ENCODE measurements around the gene MADCAM1. TPM values are rescaled to one million over a fixed set of nuclear protein-coding genes. Genes with fewer than 3 reads are reported as not detected.

Gene MADCAM1
- total and polyA plus RNA-seq, 7 donors: 0.16 to 6.3 (median 0.51) TPM; not detected in 1

GRCh38 chr19:497491-497868, 1.2 kb downstream of the MADCAM1 start:
- H3K27me3 ChIP-seq: peaks cover 35 to 49% (median 49%) of the 10 kb centered on the region in 3 donors
- DNase-seq: no peak
- no peak overlapping the region for H3K27ac ChIP-seq
- intact Hi-C loops (cut with DNase I): no loop called here
- no peaks in the 10 kb centered on the region for H3K36me3 ChIP-seq
- H3K4me3 ChIP-seq: peak overlapping the region in 1 of 4 donors; percentile 21
- no peaks in the 10 kb centered on the region for H3K9me3 ChIP-seq
- 2% methylated on average over 36 of the region's 36 CpGs for WGBS, 2 donors
- TF ChIP-seq POLR2A (IDR thresholded peaks at IDR 0.05) (no peak), EP300 (IDR thresholded peaks at IDR 0.05) (no peak), CTCF (IDR thresholded peaks at IDR 0.05) (no peak), POLR2AphosphoS5 (IDR thresholded peaks at IDR 0.05) (no peak)
- H3K4me1 ChIP-seq: peaks cover 0 to 22% (median 14%) of the 10 kb centered on the region in 4 donors

- H3K4me1 ChIP-seq: peaks cover 0 to 22% (median 14%) of the 10 kb centered on the region in 4 donors
- H3K4me3 ChIP-seq: peak overlapping the region in 1 of 4 donors; percentile 21
- H3K36me3 ChIP-seq: no peaks in the 10 kb centered on the region
- intact Hi-C loops (cut with DNase I): no loop called here
- no peak overlapping the region for H3K27ac ChIP-seq
- TF ChIP-seq CTCF (IDR thresholded peaks at IDR 0.05) (no peak), EP300 (IDR thresholded peaks at IDR 0.05) (no peak), POLR2AphosphoS5 (IDR thresholded peaks at IDR 0.05) (no peak), POLR2A (IDR thresholded peaks at IDR 0.05) (no peak)
- peaks cover 35 to 49% (median 49%) of the 10 kb centered on the region in 3 donors for H3K27me3 ChIP-seq
- DNase-seq: no peak
- H3K9me3 ChIP-seq: no peaks in the 10 kb centered on the region
- 3 to 5% methylated on average over 50 of the region's 50 CpGs for WGBS, 2 donors
Observed at GRCh38 chr19:497869-498510, 1.7 kb downstream of the MADCAM1 start.

GRCh38 chr19:498511-498891, 2.2 kb downstream of the MADCAM1 start:
- Histone ChIP-seq H3K27ac (no peak overlapping the region), H3K36me3 (no peaks in the 10 kb centered on the region), H3K4me3 (no peak overlapping the region), H3K9me3 (no peaks in the 10 kb centered on the region), H3K4me1 (peaks cover 0 to 22% (median 14%) of the 10 kb centered on the region in 4 donors), H3K27me3 (peaks cover 35 to 49% (median 49%) of the 10 kb centered on the region in 3 donors)
- TF ChIP-seq POLR2A (IDR thresholded peaks at IDR 0.05) (no peak), POLR2AphosphoS5 (IDR thresholded peaks at IDR 0.05) (no peak), EP300 (IDR thresholded peaks at IDR 0.05) (no peak)
- WGBS, 2 donors: 11 to 14% methylated on average over 26 of the region's 26 CpGs
- intact Hi-C loops (cut with DNase I): no loop called here
- no peak for DNase-seq

- Histone ChIP-seq H3K27ac (no peak overlapping the region), H3K4me1 (peaks cover 0 to 22% (median 14%) of the 10 kb centered on the region in 4 donors), H3K4me3 (no peak overlapping the region), H3K9me3 (no peaks in the 10 kb centered on the region), H3K36me3 (no peaks in the 10 kb centered on the region), H3K27me3 (peaks cover 35 to 49% (median 49%) of the 10 kb centered on the region in 3 donors)
- TF ChIP-seq POLR2AphosphoS5 (IDR thresholded peaks at IDR 0.05) (no peak), POLR2A (IDR thresholded peaks at IDR 0.05) (no peak), EP300 (IDR thresholded peaks at IDR 0.05) (no peak), CTCF (IDR thresholded peaks at IDR 0.05) (no peak)
- WGBS, 2 donors: 68 to 76% methylated on average over 31 of the region's 31 CpGs
- no peak for DNase-seq
- intact Hi-C loops (cut with DNase I): no loop called here
Observed at GRCh38 chr19:498977-499623, 2.8 kb downstream of the MADCAM1 start.

- no peak overlapping the region for H3K27ac ChIP-seq
- TF ChIP-seq EP300 (IDR thresholded peaks at IDR 0.05) (no peak), CTCF (IDR thresholded peaks at IDR 0.05) (no peak), POLR2A (IDR thresholded peaks at IDR 0.05) (no peak), POLR2AphosphoS5 (IDR thresholded peaks at IDR 0.05) (no peak)
- peaks cover 26 to 32% (median 26%) of the 10 kb centered on the region in 3 donors for H3K27me3 ChIP-seq
- no peaks in the 10 kb centered on the region for H3K9me3 ChIP-seq
- peaks cover 0 to 20% (median 16%) of the 10 kb centered on the region in 4 donors for H3K4me1 ChIP-seq
- H3K36me3 ChIP-seq: no peaks in the 10 kb centered on the region
- intact Hi-C loops (cut with DNase I): no loop called here
- no peak overlapping the region for H3K4me3 ChIP-seq
- WGBS, 2 donors: 85 to 91% methylated on average over 17 of the region's 17 CpGs
- DNase-seq: no peak
Observed at GRCh38 chr19:501646-502045, 5.4 kb downstream of the MADCAM1 start.
